Measurements from ENCODE around the gene OGFOD3. TPM values are rescaled to one million over a fixed set of nuclear protein-coding genes. Genes with fewer than 3 reads are reported as not detected.

OGFOD3 gene
- total and polyA plus RNA-seq, 2 donors (not counting 1 experiment from before 2014, with no cell fraction given), result 22.6 to 30.5 TPM

- no peak overlapping the region for H3K27ac ChIP-seq (ENCODE audit: low read length in 2 of 2)
- H4K20me1 ChIP-seq (ENCODE audit: control insufficient read depth, insufficient read depth, low read length, poor library complexity, severe bottlenecking), result peaks cover 55% of the 10 kb centered on the region
- Mint-ChIP-seq H3K4me3 (no peak overlapping the region), H3K4me1 (peaks cover 21% of the 10 kb centered on the region), H3K9me3 (ENCODE audit: insufficient read depth) (no peaks in the 10 kb centered on the region), H3K27me3 (no peaks in the 10 kb centered on the region), H3K27ac (no peak overlapping the region)
- peaks cover 4 to 20% of the 10 kb centered on the region in 2 donors for H3K4me1 ChIP-seq (ENCODE audit: control insufficient read depth in 2 of 2, insufficient read depth in 2 of 2, low read length in 2 of 2)
- DNase-seq (no peak), ATAC-seq (ENCODE audit: low read depth) (no peak)
- H3K9me3 ChIP-seq (ENCODE audit: control extremely low read depth in 1 of 3, control insufficient read depth in 2 of 3, insufficient read depth in 1 of 3, low read length in 2 of 3), result no peaks in the 10 kb centered on the region
- H3K27me3 ChIP-seq (replicated peaks in 1 of 4; ENCODE audit: control extremely low read depth in 1 of 4, control insufficient read depth in 3 of 4, insufficient read depth in 4 of 4, low read length in 3 of 4), result no peaks in the 10 kb centered on the region
- H2AFZ ChIP-seq (ENCODE audit: insufficient read depth, low read depth, low read length, poor library complexity, severe bottlenecking), result no peak overlapping the region
- no peak overlapping the region for H3K4me2 ChIP-seq (replicated peaks; ENCODE audit: low read depth, low read length, poor library complexity, severe bottlenecking)
- peaks cover 51% of the 10 kb centered on the region for H3K79me2 ChIP-seq (ENCODE audit: control insufficient read depth, insufficient read depth, low read length)
- no peak overlapping the region for H3K9ac ChIP-seq (ENCODE audit: low read length)
- TF ChIP-seq CTCF (IDR thresholded peaks at IDR 0.05) (no peak), EZH2 (IDR thresholded peaks at IDR 0.05; ENCODE audit: borderline replicate concordance, insufficient read depth, low read depth, low read length, poor library complexity, severe bottlenecking) (no peak)
- ChIA-PET CTCF (no interaction called here), POLR2A (no interaction called here)
- H3K4me3 ChIP-seq (ENCODE audit: control extremely low read depth in 1 of 5, extremely low read depth in 1 of 5, insufficient read depth in 1 of 5, low read depth in 2 of 5, low read length in 4 of 5), result no peak overlapping the region
- WGBS (ENCODE audit: insufficient coverage), result 94% methylated on average over 23 of the region's 24 CpGs
- intact Hi-C loops (cut with micrococcal nuclease), result loop anchor here (10.0 kb wide), 2 partner anchors 117 to 207 kb away; no protein-coding TSS in a partner anchor
- peaks cover 0 to 18% of the 10 kb centered on the region in 2 experiments for H3K36me3 ChIP-seq (replicated peaks in 1 of 2; ENCODE audit: control extremely low read depth in 1 of 2, control insufficient read depth in 1 of 2, extremely low read depth in 1 of 2, insufficient read depth in 2 of 2, low read length in 1 of 2)
These were observed 6.9 kb downstream of the OGFOD3 start for GRCh38 chr17:82411396-82412053.

- no peak overlapping the region for H3K4me2 ChIP-seq (replicated peaks; ENCODE audit: low read depth, low read length, poor library complexity, severe bottlenecking)
- no peaks in the 10 kb centered on the region for H3K27me3 ChIP-seq (replicated peaks in 1 of 4; ENCODE audit: control extremely low read depth in 1 of 4, control insufficient read depth in 3 of 4, insufficient read depth in 4 of 4, low read length in 3 of 4)
- H3K36me3 ChIP-seq (replicated peaks in 1 of 2; ENCODE audit: control extremely low read depth in 1 of 2, control insufficient read depth in 1 of 2, extremely low read depth in 1 of 2, insufficient read depth in 2 of 2, low read length in 1 of 2), result peaks cover 0 to 19% of the 10 kb centered on the region in 2 experiments
- H3K9me3 ChIP-seq (ENCODE audit: control extremely low read depth in 1 of 3, control insufficient read depth in 2 of 3, insufficient read depth in 1 of 3, low read length in 2 of 3), result no peaks in the 10 kb centered on the region
- intact Hi-C loops (cut with micrococcal nuclease), result loop anchor here (10.0 kb wide), 2 partner anchors 115 to 205 kb away; no protein-coding TSS in a partner anchor
- ChIA-PET CTCF (interaction anchor here (0.7 kb wide), 2 partner anchors 14 to 109 kb away, joined by 3 read pairs; no protein-coding TSS in a partner anchor), POLR2A (no interaction called here)
- TF ChIP-seq CTCF (IDR thresholded peaks at IDR 0.05), result no peak
- TF ChIP-seq EZH2 (IDR thresholded peaks at IDR 0.05; ENCODE audit: borderline replicate concordance, insufficient read depth, low read depth, low read length, poor library complexity, severe bottlenecking), result no peak
- peaks cover 38% of the 10 kb centered on the region for H3K79me2 ChIP-seq (ENCODE audit: control insufficient read depth, insufficient read depth, low read length)
- Mint-ChIP-seq H3K27me3 (no peaks in the 10 kb centered on the region), H3K4me1 (peaks cover 19% of the 10 kb centered on the region), H3K27ac (no peak overlapping the region), H3K4me3 (no peak overlapping the region), H3K9me3 (ENCODE audit: insufficient read depth) (no peaks in the 10 kb centered on the region)
- no peak overlapping the region for H2AFZ ChIP-seq (ENCODE audit: insufficient read depth, low read depth, low read length, poor library complexity, severe bottlenecking)
- H4K20me1 ChIP-seq (ENCODE audit: control insufficient read depth, insufficient read depth, low read length, poor library complexity, severe bottlenecking), result peaks cover 41% of the 10 kb centered on the region
- no peak overlapping the region for H3K4me3 ChIP-seq (ENCODE audit: control extremely low read depth in 1 of 5, extremely low read depth in 1 of 5, insufficient read depth in 1 of 5, low read depth in 2 of 5, low read length in 4 of 5)
- H3K27ac ChIP-seq (ENCODE audit: low read length in 2 of 2), result no peak overlapping the region
- no peak for ATAC-seq (ENCODE audit: low read depth)
- peaks cover 4 to 20% of the 10 kb centered on the region in 2 donors for H3K4me1 ChIP-seq (ENCODE audit: control insufficient read depth in 2 of 2, insufficient read depth in 2 of 2, low read length in 2 of 2)
- WGBS (ENCODE audit: insufficient coverage), result 88% methylated on average over 11 of the region's 14 CpGs
- no peak overlapping the region for H3K9ac ChIP-seq (ENCODE audit: low read length)
- no peak for DNase-seq
These were observed 8.2 kb downstream of the OGFOD3 start for GRCh38 chr17:82410014-82410716.
